HG03571 (cell line): Measurements from ENCODE around the gene OSBPL8.
A peak's percentile ranks its signal among the peaks of the same experiment; 100 is the strongest.
"Not testable (repeated sequence)": the region's sequence is repeated elsewhere in the genome, so short reads cannot be mapped to it uniquely, and the experiment has no call there.

ENCODE experiments used
- ATAC-seq: cut with Tn5 transposase; IDR thresholded peaks from one replicate; pipeline ENCODE4 v1.9.1; 2021; ENCODE audit not compliant: unreplicated experiment

OSBPL8 gene

GRCh38 chr12:76531056-76531455 is 28.5 kb downstream of the OSBPL8 start:
- ATAC-seq: no peak

- ATAC-seq: no peak
These were observed 29.1 kb downstream of the OSBPL8 start for GRCh38 chr12:76530516-76530915.

- ATAC-seq: no peak
These were observed 30.2 kb downstream of the OSBPL8 start for GRCh38 chr12:76529226-76529918.

GRCh38 chr12:76523408-76523807 is 36.2 kb downstream of the OSBPL8 start:
- ATAC-seq: no peak

GRCh38 chr12:76520348-76520747 is 39.2 kb downstream of the OSBPL8 start:
- no peak for ATAC-seq

GRCh38 chr12:76519538-76519937 is 40.0 kb downstream of the OSBPL8 start:
- ATAC-seq: no peak

- no peak for ATAC-seq
These were observed 40.9 kb downstream of the OSBPL8 start for GRCh38 chr12:76518699-76519098.

- no peak for ATAC-seq
These were observed 44.3 kb downstream of the OSBPL8 start for GRCh38 chr12:76515271-76515670.

- peak; percentile 72 for ATAC-seq
These were observed 48.4 kb downstream of the OSBPL8 start for GRCh38 chr12:76511116-76511716.

GRCh38 chr12:76508128-76508980 is 51.2 kb downstream of the OSBPL8 start:
- ATAC-seq: no peak

- ATAC-seq: no peak
These were observed 53.4 kb downstream of the OSBPL8 start for GRCh38 chr12:76506149-76506548.

- ATAC-seq: no peak
These were observed 54.5 kb downstream of the OSBPL8 start for GRCh38 chr12:76505050-76505449.

GRCh38 chr12:76504606-76505005 is 55.0 kb downstream of the OSBPL8 start:
- no peak for ATAC-seq

GRCh38 chr12:76503957-76504356 is 55.6 kb downstream of the OSBPL8 start:
- ATAC-seq: no peak

GRCh38 chr12:76501390-76501789 is 58.2 kb downstream of the OSBPL8 start:
- ATAC-seq: no peak

- not testable (repeated sequence) for ATAC-seq
These were observed 60.4 kb downstream of the OSBPL8 start for GRCh38 chr12:76499136-76499535.

GRCh38 chr12:76495556-76495955 is 64.0 kb downstream of the OSBPL8 start:
- ATAC-seq: no peak

- no peak for ATAC-seq
These were observed 68.3 kb downstream of the OSBPL8 start for GRCh38 chr12:76491292-76491691.

GRCh38 chr12:76490763-76491162 is 68.8 kb downstream of the OSBPL8 start:
- ATAC-seq: no peak

- no peak for ATAC-seq
These were observed 69.8 kb downstream of the OSBPL8 start for GRCh38 chr12:76489737-76490136.

GRCh38 chr12:76486011-76486410 is 73.6 kb downstream of the OSBPL8 start:
- ATAC-seq: no peak

GRCh38 chr12:76480796-76481195 is 78.8 kb downstream of the OSBPL8 start:
- no peak for ATAC-seq
